ENCODE data around the gene C1orf226. TPM values are rescaled to one million over a fixed set of nuclear protein-coding genes. Genes with fewer than 3 reads are reported as not detected.
"Not testable (repeated sequence)": the region's sequence is repeated elsewhere in the genome, so short reads cannot be mapped to it uniquely, and the experiment has no call there.

C1orf226 gene
- total RNA-seq, 1 donor from 2014 or later, result 9.8 TPM

DNA sequence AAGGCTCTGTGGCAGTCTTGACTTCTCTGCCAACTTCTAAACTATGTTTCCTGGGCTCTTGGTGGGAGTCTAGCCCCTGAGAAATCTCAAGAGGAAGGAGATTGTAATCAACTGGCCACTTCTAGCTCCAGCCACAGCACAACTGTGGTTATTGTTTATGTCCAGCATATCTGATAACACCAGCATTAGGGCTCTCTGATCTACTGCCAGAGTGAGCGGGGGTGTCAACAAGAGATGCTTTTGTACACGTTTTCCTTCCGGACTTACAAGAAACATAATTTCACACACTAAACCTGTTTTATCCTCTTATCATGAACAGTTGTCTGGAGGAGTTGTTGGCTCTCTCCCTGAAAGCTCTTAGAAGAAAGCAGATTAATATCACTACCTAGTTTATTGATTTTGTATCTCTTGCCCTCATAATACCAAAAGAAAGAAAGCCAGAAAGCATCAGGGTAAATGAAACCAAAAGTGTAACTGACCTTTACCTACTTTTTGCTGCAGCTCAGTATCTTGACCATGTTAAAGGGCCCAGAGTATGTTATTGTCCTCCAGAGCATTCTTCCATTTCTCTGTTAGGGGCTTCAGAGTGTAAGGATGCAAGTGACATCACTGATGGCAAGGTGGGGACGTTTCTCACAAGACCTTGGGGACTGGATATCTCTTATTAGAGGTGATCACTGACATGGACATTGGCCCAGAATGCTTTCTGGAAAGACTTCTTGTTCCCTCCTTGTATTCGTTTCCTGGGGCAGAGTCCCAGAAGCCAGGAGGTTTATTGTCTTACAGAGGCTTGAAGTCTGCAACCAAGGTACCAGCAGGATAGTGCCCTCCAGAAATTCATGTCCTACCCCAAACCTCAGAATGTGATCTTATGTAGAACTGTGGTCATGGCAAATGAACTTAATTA is 40.0 kb downstream of the C1orf226 start:
- H3K4me1 Mint-ChIP-seq, result no peaks in the 10 kb centered on the region

GRCh38 chr1:162422662-162423375 is 41.3 kb downstream of the C1orf226 start:
- H3K27ac Mint-ChIP-seq (ENCODE audit: unreplicated experiment), result no peak overlapping the region
- H3K4me1 Mint-ChIP-seq, result no peaks in the 10 kb centered on the region
- H3K4me3 Mint-ChIP-seq, result no peak overlapping the region

More for the DNA sequence above, 40.0 kb downstream of the C1orf226 start:
- TF ChIP-seq, protein P1, sequence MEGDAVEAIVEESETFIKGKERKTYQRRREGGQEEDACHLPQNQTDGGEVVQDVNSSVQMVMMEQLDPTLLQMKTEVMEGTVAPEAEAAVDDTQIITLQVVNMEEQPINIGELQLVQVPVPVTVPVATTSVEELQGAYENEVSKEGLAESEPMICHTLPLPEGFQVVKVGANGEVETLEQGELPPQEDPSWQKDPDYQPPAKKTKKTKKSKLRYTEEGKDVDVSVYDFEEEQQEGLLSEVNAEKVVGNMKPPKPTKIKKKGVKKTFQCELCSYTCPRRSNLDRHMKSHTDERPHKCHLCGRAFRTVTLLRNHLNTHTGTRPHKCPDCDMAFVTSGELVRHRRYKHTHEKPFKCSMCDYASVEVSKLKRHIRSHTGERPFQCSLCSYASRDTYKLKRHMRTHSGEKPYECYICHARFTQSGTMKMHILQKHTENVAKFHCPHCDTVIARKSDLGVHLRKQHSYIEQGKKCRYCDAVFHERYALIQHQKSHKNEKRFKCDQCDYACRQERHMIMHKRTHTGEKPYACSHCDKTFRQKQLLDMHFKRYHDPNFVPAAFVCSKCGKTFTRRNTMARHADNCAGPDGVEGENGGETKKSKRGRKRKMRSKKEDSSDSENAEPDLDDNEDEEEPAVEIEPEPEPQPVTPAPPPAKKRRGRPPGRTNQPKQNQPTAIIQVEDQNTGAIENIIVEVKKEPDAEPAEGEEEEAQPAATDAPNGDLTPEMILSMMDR (conservative IDR thresholded peaks at IDR 0.05), result no peak
- H3K4me3 Mint-ChIP-seq, result no peak overlapping the region
- no peaks in the 10 kb centered on the region for H3K27me3 Mint-ChIP-seq (ENCODE audit: low read depth)
- peaks cover 23% of the 10 kb centered on the region for H3K9me3 Mint-ChIP-seq
- H3K36me3 Mint-ChIP-seq (ENCODE audit: low read depth), result no peaks in the 10 kb centered on the region
- H3K27ac Mint-ChIP-seq (ENCODE audit: unreplicated experiment), result no peak overlapping the region
- no peak for DNase-seq (ENCODE audit: low read depth, low spot score)

DNA sequence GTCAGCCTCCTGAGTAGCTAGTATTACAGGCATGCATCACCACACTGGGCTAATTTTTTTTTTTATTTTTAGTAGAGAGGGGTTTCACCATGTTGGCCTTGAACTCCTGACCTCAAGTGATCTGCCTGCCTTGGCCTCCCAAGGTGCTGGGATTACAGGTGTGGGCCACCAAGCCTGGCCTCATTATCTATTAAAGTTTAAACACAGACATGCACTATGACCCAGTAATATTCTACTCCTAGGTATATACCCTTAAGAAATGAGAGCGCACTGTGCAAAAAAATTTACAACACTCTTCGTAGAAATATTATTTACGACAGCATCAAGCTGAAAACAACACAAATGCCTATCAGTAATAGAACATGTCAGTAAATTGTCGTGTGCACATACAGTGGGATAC is 49.1 kb downstream of the C1orf226 start:
- no peak for DNase-seq (ENCODE audit: low read depth, low spot score)
- TF ChIP-seq, protein P1 (conservative IDR thresholded peaks at IDR 0.05), result no peak
- peaks cover 5% of the 10 kb centered on the region for H3K9me3 Mint-ChIP-seq
- H3K27ac Mint-ChIP-seq (ENCODE audit: unreplicated experiment), result no peak overlapping the region
- H3K27me3 Mint-ChIP-seq (ENCODE audit: low read depth), result no peaks in the 10 kb centered on the region
- no peaks in the 10 kb centered on the region for H3K36me3 Mint-ChIP-seq (ENCODE audit: low read depth)
- H3K4me3 Mint-ChIP-seq, result no peak overlapping the region
- H3K4me1 Mint-ChIP-seq, result no peaks in the 10 kb centered on the region

More at GRCh38 chr1:162422662-162423375, 41.3 kb downstream of the C1orf226 start:
- TF ChIP-seq, protein P1 (conservative IDR thresholded peaks at IDR 0.05), result no peak
- DNase-seq (ENCODE audit: low read depth, low spot score), result no peak
- H3K27me3 Mint-ChIP-seq (ENCODE audit: low read depth), result no peaks in the 10 kb centered on the region
- H3K9me3 Mint-ChIP-seq, result peaks cover 19% of the 10 kb centered on the region
- no peaks in the 10 kb centered on the region for H3K36me3 Mint-ChIP-seq (ENCODE audit: low read depth)

DNA sequence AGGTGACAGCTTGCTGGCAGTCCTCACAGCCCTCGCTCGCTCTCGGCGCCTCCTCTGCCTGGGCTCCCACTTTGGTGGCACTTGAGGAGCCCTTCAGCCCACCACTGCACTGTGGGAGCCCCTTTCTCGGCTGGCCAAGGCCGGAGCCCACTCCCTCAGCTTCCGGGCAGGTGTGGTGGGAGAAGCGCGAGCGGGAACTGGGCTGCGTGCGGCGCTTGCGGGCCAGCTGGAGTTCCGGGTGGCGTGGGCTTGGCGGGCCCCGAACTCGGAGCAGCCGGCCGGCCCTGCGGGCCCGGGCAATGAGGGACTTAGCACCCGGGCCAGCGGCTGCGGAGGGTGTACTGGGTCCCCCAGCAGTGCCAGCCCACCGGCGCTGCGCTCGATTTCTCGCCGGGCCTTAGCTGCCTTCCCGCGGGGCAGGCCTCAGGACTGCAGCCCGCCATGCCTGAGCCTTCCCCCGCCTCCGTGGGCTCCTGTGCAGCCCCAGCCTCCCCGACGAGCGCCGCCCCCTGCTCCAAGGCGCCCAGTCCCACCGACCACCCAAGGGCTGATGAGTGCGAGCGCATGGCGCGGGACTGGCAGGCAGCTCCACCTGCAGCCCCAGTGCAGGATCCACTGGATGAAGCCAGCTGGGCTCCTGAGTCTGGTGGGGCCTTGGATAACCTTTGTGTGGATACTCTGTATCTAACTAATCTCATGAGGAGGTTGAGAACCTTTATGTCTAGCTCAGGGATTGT is 51.6 kb downstream of the C1orf226 start:
- not testable (repeated sequence) for H3K36me3 Mint-ChIP-seq (ENCODE audit: low read depth); H3K4me3 Mint-ChIP-seq

More for the DNA sequence above, 51.6 kb downstream of the C1orf226 start:
- DNase-seq (ENCODE audit: low read depth, low spot score); H3K9me3 Mint-ChIP-seq; H3K27ac Mint-ChIP-seq (ENCODE audit: unreplicated experiment); H3K4me1 Mint-ChIP-seq; H3K27me3 Mint-ChIP-seq (ENCODE audit: low read depth): not testable (repeated sequence)

Small RNA genes lying within 50 kb of the gene (microRNA-seq; reads per million reads assigned to microRNA genes)
- 223 reads per million, percentile 67 among the genes with 10 or more reads in this experiment for gene MIR556

Other genes starting within 250 kb of the C1orf226 start
- not detected in 2 replicates for gene SPATA46, start 4.9 kb upstream of the C1orf226 start, total RNA-seq
- gene SH2D1B, start 30.4 kb downstream of the C1orf226 start, total RNA-seq, result not detected in 2 replicates
- gene UHMK1, start 116.1 kb downstream of the C1orf226 start, total RNA-seq, result 21.7 and 22.2 TPM in 2 replicates
- gene UAP1, start 180.0 kb downstream of the C1orf226 start, total RNA-seq, result 34.1 and 38.6 TPM in 2 replicates